Cardiac fibroblast (primary cell): ENCODE measurements around the gene TFAP2E.
"Not testable (repeated sequence)": the region's sequence is repeated elsewhere in the genome, so short reads cannot be mapped to it uniquely, and the experiment has no call there.

ENCODE experiments used
- DNase-seq, 2 donors: peaks; one replicate each; pipeline versions ENCODE4 v3.0.0 to v3.0.0-alpha.2; 2010; ENCODE audit warnings: low read depth in 2 of 2
- H3K4me3 ChIP-seq, 2 donors: replicated peaks in 1 of 2; 1 replicate in 1 of 2; 2 replicates in 1 of 2; pipeline ENCODE4 v1.5.1; 2011; ENCODE audit warnings: low read depth in 2 of 2, low read length in 2 of 2, mild to moderate bottlenecking in 2 of 2, moderate library complexity in 1 of 2
- TF ChIP-seq, protein P1 (sequence below): IDR thresholded peaks from one replicate; pipeline ENCODE4 v1.5.1; 2011; ENCODE audit warnings: low read depth, mild to moderate bottlenecking, low read length, inconsistent platforms

The TFAP2E gene

DNA sequence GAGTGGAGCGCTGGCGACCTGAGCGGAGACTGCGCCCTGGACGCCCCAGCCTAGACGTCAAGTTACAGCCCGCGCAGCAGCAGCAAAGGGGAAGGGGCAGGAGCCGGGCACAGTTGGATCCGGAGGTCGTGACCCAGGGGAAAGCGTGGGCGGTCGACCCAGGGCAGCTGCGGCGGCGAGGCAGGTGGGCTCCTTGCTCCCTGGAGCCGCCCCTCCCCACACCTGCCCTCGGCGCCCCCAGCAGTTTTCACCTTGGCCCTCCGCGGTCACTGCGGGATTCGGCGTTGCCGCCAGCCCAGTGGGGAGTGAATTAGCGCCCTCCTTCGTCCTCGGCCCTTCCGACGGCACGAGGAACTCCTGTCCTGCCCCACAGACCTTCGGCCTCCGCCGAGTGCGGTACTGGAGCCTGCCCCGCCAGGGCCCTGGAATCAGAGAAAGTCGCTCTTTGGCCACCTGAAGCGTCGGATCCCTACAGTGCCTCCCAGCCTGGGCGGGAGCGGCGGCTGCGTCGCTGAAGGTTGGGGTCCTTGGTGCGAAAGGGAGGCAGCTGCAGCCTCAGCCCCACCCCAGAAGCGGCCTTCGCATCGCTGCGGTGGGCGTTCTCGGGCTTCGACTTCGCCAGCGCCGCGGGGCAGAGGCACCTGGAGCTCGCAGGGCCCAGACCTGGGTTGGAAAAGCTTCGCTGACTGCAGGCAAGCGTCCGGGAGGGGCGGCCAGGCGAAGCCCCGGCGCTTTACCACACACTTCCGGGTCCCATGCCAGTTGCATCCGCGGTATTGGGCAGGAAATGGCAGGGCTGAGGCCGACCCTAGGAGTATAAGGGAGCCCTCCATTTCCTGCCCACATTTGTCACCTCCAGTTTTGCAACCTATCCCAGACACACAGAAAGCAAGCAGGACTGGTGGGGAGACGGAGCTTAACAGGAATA is 4.2 kb downstream of the TFAP2E start:
- TF ChIP-seq, protein P1, sequence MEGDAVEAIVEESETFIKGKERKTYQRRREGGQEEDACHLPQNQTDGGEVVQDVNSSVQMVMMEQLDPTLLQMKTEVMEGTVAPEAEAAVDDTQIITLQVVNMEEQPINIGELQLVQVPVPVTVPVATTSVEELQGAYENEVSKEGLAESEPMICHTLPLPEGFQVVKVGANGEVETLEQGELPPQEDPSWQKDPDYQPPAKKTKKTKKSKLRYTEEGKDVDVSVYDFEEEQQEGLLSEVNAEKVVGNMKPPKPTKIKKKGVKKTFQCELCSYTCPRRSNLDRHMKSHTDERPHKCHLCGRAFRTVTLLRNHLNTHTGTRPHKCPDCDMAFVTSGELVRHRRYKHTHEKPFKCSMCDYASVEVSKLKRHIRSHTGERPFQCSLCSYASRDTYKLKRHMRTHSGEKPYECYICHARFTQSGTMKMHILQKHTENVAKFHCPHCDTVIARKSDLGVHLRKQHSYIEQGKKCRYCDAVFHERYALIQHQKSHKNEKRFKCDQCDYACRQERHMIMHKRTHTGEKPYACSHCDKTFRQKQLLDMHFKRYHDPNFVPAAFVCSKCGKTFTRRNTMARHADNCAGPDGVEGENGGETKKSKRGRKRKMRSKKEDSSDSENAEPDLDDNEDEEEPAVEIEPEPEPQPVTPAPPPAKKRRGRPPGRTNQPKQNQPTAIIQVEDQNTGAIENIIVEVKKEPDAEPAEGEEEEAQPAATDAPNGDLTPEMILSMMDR = no peak
- H3K4me3 ChIP-seq = peak overlapping the region; percentile 2 to 17
- no peak for DNase-seq

DNA sequence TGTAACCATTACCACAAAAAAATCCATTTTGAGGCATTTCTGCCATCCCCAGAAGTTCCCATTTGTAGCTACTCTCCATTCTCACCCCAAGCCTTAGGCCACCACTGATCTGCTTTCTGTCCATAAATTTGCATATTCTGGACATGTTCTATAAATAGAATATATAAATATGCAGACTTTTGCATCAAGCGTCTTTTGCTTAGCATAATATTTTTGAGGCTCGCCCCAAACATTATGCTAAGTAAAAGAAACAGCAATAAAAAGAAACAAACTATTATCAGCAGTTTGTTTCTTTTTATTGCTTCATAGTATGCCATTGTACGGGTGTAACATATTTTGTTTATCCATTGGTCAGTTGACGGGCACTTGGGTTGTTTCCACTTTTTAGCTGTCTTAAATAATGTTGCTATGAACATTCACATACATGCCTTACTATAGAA is 7.9 kb downstream of the TFAP2E start:
- TF ChIP-seq, protein P1 = no peak
- H3K4me3 ChIP-seq = no peak overlapping the region
- DNase-seq = no peak

DNA sequence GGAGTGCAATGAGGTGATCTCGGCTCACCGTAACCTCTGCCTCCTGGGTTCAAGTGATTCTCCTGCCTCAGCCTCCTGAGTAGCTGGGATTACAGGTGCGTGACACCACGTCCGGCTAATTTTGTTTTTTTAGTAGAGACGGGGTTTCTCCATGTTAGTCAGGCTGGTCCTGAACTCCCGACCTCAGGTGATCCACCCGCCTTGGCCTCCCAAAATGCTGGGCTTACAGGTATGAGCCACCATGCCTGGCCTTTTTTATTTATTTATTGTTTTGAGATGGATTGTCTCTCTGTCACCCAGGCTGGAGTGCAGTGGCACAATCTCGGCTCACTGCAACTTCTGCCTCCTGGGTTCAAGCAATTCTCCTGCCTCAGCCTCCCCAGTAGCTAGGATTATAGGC is 8.5 kb downstream of the TFAP2E start:
- not testable (repeated sequence) for H3K4me3 ChIP-seq, DNase-seq

DNA sequence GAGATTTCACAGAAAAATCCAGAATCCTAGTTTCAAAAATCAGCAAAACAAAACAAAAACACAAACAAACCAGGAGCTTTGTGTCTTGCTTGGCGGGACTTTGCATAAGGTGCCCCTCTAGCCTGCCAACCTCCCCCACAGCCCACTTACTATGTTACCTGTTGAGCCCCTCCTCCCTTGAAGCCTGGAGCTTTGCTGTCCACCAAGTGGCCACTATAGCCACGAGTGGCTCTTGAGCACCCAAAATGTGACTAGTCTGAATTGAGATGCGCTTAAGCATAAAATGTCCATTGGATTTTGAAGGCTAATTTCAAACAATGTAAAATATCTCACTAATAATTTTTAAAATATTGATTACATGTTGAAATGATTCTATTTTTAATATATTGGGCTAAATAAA is 12.2 kb downstream of the TFAP2E start:
- H3K4me3 ChIP-seq = no peak overlapping the region
- TF ChIP-seq, protein P1 = no peak
- DNase-seq = no peak

DNA sequence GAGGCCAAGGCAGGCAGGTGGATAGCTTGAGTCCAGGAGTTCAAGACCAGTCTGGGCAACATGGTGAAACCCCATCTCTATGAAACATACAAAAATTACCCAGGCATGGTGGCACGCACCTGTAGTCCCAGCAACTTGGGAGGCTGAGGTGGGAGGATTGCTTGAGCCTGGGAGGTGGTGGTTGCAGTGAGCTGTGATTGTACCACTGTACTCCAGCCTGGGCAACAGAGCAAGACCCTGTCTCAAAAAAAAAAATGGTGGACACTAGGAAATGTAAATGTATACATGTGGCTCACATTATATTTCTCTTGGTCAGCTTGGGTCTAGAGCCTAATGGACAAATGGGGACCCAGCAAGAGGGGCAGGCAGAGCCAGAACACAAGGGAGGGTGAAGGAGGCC is 12.7 kb downstream of the TFAP2E start:
- not testable (repeated sequence) for DNase-seq, H3K4me3 ChIP-seq

DNA sequence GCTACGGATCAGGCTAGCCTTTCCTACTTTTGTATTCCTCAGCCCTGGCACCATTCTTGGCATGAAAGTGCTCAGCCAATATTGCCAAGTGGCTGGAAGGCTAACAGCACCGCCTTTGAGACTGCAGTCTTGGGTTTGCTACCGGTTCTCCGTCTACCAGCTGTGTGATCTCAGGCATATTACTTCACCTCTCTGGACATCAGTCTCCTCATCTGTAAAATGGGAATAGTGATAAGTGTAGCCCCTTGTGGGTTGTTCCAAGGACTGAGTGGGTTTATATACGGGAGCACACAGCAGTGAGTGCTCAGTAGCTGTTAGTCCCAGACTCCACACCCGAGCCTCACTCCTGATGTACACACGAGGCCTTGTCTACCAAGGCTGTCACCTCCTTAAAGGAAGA is 13.7 kb downstream of the TFAP2E start:
- no peak overlapping the region for H3K4me3 ChIP-seq
- DNase-seq = no peak
- TF ChIP-seq, protein P1 = no peak

DNA sequence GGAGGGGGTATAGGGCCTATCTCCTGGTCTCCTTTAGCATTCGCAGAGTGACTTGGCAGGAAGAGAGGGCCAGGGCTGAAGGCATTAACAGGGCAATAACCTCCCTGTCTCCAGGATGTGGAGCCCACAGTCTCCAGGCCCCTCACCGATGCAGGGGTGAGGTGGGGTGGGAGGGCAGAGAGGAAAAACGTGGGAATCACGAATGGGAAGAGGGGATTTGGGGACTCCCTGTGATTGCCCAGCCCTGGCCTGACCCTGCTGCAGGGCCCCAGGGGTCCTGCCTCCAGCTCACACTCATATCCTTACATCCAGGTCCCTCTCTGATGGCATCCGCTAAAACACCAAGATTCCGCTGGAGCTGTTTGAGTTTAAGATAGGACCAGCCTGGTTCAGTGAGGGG is 14.6 kb downstream of the TFAP2E start:
- TF ChIP-seq, protein P1 = no peak
- DNase-seq = no peak
- H3K4me3 ChIP-seq = no peak overlapping the region
